Stimulated activated effector memory CD8-positive, alpha-beta T cell treated with anti-CD3 and anti-CD28 coated beads, Interleukin-12 subunit alpha, Interleukin-12 subunit beta, amount 100 ng/mL, for 72 hours (primary cell): ENCODE data around the gene SUSD5.
"Not testable (repeated sequence)": the region's sequence is repeated elsewhere in the genome, so short reads cannot be mapped to it uniquely, and the experiment has no call there.

Experiments
- ATAC-seq: fragments of 150-1000 bp; cut with Tn5 transposase; 2 replicates; pipeline ENCODE4 v1.10.0; 2021
- DNase-seq, 2 donors: peaks; one replicate each; pipeline ENCODE4 v3.0.0; 2021 to 2022; ENCODE audit warnings: low spot score in 2 of 2
- H3K27ac Mint-ChIP-seq: one replicate; pipeline ENCODE4 v1.8.0; 2022; ENCODE audit warnings: mild to moderate bottlenecking, mixed read lengths
- H3K36me3 Mint-ChIP-seq: one replicate; pipeline ENCODE4 v1.8.0; 2022; ENCODE audit warnings: mild to moderate bottlenecking, mixed read lengths
- H3K4me1 Mint-ChIP-seq: one replicate; pipeline ENCODE4 v1.8.0; 2022; ENCODE audit warnings: mixed read lengths
- H3K4me3 Mint-ChIP-seq: one replicate; pipeline ENCODE4 v1.8.0; 2022; ENCODE audit warnings: mild to moderate bottlenecking, mixed read lengths
- H3K9me3 Mint-ChIP-seq: one replicate; pipeline ENCODE4 v1.8.0; 2022; ENCODE audit warnings: mixed read lengths

SUSD5 gene

DNA sequence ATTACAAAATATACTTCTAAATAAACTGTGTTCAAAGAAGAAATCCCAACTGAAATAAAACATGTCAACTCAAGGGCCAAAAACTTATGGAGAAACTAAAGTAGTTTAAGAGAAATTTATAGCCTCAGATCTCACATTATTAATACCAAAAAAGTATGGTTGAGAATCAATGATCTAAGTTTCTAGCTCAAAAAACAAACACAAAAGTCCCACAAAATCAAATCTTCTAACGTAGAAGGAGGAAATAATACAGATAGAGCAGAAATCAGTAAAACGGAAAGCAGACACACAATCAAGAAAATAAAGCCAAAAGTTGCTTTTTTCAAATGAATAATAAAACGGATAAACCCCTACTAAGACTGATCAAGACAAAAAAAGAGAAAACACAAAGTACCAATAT, 2.9 kb downstream of the SUSD5 start:
- Mint-ChIP-seq H3K36me3 (no peaks in the 10 kb centered on the region), H3K4me1 (peaks cover 6% of the 10 kb centered on the region), H3K27ac (no peak overlapping the region), H3K9me3 (no peaks in the 10 kb centered on the region), H3K4me3 (no peak overlapping the region)
- ATAC-seq (no peak), DNase-seq (no peak)

- ATAC-seq (no peak), DNase-seq (no peak)
- Mint-ChIP-seq H3K27ac (no peak overlapping the region), H3K4me1 (no peaks in the 10 kb centered on the region), H3K4me3 (no peak overlapping the region), H3K36me3 (no peaks in the 10 kb centered on the region), H3K9me3 (peaks cover 12% of the 10 kb centered on the region)
These were observed 6.2 kb downstream of the SUSD5 start for GRCh38 chr3:33212406-33212805.

- Mint-ChIP-seq H3K9me3 (peaks cover 12% of the 10 kb centered on the region), H3K36me3 (no peaks in the 10 kb centered on the region), H3K27ac (no peak overlapping the region), H3K4me1 (no peaks in the 10 kb centered on the region), H3K4me3 (no peak overlapping the region)
- ATAC-seq, result no peak
- DNase-seq, result no peak
These were observed 7.2 kb downstream of the SUSD5 start for GRCh38 chr3:33211444-33211843.

DNA sequence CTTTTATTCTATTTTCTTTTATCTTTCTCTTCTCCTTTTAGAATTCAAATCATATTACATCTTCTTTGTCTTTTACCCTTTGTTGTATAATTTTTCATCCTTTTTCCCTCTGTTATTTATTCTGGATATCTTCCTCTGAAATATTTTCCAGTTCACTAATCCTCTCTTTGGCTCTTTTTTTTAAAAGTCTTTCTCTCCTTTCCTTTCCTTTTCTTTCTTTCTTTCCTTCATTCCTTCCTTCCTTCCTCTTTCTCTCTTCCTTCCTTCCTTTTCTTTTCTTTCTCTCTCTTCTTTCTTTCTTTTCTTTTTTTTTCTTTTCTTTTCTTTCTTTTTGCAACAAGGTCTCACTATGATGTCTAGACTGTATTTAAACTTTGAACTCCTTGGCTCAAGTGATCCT, 9.3 kb downstream of the SUSD5 start:
- Mint-ChIP-seq H3K9me3 (peaks cover 12% of the 10 kb centered on the region), H3K36me3 (no peaks in the 10 kb centered on the region), H3K4me1 (no peaks in the 10 kb centered on the region), H3K27ac (no peak overlapping the region), H3K4me3 (no peak overlapping the region)
- ATAC-seq (no peak), DNase-seq (no peak)

DNA sequence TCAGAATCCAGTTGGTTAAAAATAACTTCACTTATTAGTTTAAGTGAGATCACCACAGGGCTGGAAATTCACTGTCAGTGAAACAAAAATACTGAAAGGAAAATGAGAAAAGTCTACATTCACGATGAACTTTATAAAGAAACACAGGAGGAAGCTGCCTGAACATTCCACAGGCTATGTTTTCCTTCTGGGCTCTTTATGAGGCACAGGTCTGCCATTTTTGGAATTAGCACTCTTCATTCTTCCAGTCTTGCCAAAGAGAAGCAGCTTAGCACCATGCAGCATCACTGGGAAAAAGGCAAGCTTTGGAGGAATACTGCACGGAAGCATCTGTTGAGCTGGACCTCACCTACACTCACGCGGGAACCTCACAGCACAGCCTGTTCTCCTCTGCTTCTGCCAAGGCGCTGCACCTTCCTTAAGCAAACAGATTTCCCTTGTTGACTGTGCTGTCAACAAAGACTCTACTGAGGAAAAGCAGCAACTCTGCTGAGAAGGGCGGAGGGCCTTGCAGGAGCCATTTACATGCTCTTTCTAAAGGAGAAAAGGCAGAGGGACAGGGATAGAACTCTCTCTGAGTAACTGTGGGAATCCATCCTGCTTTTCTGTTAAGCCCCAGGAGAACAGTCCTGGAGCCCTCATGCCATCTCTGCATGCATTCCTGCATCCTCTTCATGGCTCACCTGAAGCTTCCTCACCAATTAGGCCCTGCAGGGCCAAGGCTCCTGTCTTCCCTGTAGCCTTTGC, 15.7 kb downstream of the SUSD5 start:
- H3K27ac Mint-ChIP-seq, result no peak overlapping the region
- no peaks in the 10 kb centered on the region for H3K9me3 Mint-ChIP-seq
- no peaks in the 10 kb centered on the region for H3K36me3 Mint-ChIP-seq
- ATAC-seq, result peak; percentile 46
- DNase-seq, result no peak
- H3K4me1 Mint-ChIP-seq, result no peaks in the 10 kb centered on the region
- no peak overlapping the region for H3K4me3 Mint-ChIP-seq

GRCh38 chr3:33201195-33201594, 17.4 kb downstream of the SUSD5 start:
- Mint-ChIP-seq H3K4me1 (no peaks in the 10 kb centered on the region), H3K4me3 (no peak overlapping the region), H3K27ac (no peak overlapping the region), H3K36me3 (no peaks in the 10 kb centered on the region), H3K9me3 (no peaks in the 10 kb centered on the region)
- ATAC-seq, result no peak
- DNase-seq, result no peak

GRCh38 chr3:33196538-33196937, 22.1 kb downstream of the SUSD5 start:
- Mint-ChIP-seq H3K27ac (no peak overlapping the region), H3K4me1 (no peaks in the 10 kb centered on the region), H3K4me3 (no peak overlapping the region), H3K36me3 (no peaks in the 10 kb centered on the region), H3K9me3 (no peaks in the 10 kb centered on the region)
- no peak for DNase-seq
- no peak for ATAC-seq

GRCh38 chr3:33194303-33194702, 24.3 kb downstream of the SUSD5 start:
- no peaks in the 10 kb centered on the region for H3K9me3 Mint-ChIP-seq
- H3K36me3 Mint-ChIP-seq, result no peaks in the 10 kb centered on the region
- no peak for DNase-seq
- no peak for ATAC-seq
- no peak overlapping the region for H3K4me3 Mint-ChIP-seq
- no peaks in the 10 kb centered on the region for H3K4me1 Mint-ChIP-seq
- no peak overlapping the region for H3K27ac Mint-ChIP-seq

GRCh38 chr3:33187368-33187634, 31.3 kb downstream of the SUSD5 start:
- DNase-seq (no peak), ATAC-seq (no peak)
- no peak overlapping the region for H3K4me3 Mint-ChIP-seq
- H3K4me1 Mint-ChIP-seq, result no peaks in the 10 kb centered on the region
- no peaks in the 10 kb centered on the region for H3K36me3 Mint-ChIP-seq
- H3K9me3 Mint-ChIP-seq, result peaks cover 4% of the 10 kb centered on the region
- H3K27ac Mint-ChIP-seq, result no peak overlapping the region

DNA sequence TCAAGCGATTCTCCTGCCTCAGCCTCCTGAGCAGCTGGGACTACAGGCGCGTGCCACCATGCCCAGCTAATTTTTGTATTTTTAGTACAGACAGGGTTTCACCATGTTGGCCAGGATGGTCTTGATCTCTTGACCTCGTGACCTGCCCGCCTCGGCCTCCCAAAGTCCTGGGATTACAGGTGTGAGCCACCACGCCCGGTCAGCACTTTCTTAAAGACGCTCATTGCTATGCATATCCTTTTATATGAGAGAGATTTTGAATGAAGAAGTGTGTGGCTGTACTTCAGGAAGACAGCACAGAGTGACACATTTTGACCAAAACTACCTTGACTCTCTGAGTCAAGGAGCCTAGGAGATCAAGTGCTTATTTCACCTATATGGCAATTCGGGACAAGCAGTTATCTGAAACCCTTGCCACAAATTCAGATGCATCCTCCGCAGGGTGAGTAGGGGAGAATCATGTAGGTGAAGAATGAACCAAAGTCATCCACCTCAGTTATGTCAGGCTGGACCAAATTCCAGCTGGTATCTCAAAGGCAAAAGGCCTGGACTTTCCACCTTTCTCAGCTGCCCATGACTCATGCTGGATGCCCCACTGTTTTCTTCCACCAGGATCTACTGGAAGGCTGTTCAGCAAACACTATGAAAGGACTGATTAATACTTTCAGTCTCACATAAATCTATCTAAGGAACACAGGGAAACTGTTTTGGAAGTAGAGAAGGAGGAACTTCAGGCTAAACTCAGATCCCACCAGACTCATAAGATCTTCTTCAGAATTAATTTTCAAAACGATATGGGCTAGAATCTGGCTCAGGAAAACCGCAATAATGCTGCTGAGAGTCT, 31.9 kb downstream of the SUSD5 start:
- Mint-ChIP-seq H3K4me3 (no peak overlapping the region), H3K36me3 (no peaks in the 10 kb centered on the region), H3K9me3 (peaks cover 4% of the 10 kb centered on the region), H3K4me1 (no peaks in the 10 kb centered on the region), H3K27ac (no peak overlapping the region)
- no peak for DNase-seq
- no peak for ATAC-seq

- H3K9me3 Mint-ChIP-seq, result peaks cover 4% of the 10 kb centered on the region
- no peak overlapping the region for H3K27ac Mint-ChIP-seq
- no peaks in the 10 kb centered on the region for H3K36me3 Mint-ChIP-seq
- ATAC-seq (no peak), DNase-seq (no peak)
- no peak overlapping the region for H3K4me3 Mint-ChIP-seq
- no peaks in the 10 kb centered on the region for H3K4me1 Mint-ChIP-seq
These were observed 33.7 kb downstream of the SUSD5 start for GRCh38 chr3:33184863-33185262.

DNA sequence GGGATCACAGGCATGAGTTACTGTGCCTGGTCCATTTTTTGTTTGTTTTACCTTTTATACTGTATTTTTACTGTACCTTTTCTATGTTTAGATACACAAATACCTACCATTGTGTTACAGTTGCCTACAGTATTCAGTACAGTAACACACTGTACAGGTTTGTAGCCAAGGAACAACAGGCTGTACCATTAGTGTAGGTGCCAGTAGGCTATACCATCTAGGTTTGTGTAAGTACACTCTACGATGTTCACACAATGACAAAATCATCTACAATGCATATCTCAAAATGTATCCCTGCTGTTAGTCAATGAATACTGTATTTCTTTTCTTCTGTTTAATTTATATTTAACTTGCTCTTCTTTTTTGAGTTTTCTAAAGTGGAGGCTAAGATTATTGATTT, 37.0 kb downstream of the SUSD5 start:
- not testable (repeated sequence) for H3K4me1 Mint-ChIP-seq, DNase-seq, H3K9me3 Mint-ChIP-seq

DNA sequence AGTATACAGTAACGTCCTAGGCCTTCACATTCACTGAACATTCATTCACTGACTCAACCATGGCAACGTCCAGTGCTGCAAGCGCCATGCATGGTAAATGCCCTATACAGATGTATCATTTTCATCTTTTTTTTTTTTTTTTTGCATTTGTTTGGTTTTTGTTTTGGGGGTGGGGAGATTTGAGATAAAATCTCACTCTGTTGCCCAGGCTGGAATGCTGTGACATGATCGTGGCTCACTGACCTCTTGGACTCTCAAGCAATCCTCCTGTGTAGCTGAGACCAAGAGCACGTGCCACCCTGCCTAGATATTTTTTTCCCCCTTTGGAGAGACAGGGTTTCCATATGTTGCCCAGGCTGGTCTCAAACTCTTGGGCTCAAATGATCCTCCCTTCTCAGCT, 37.4 kb downstream of the SUSD5 start:
- Mint-ChIP-seq H3K9me3 (peaks cover 4% of the 10 kb centered on the region), H3K4me3 (no peak overlapping the region)

More for the DNA sequence above, 37.0 kb downstream of the SUSD5 start:
- not testable (repeated sequence) for H3K27ac Mint-ChIP-seq, H3K4me3 Mint-ChIP-seq, H3K36me3 Mint-ChIP-seq, ATAC-seq

DNA sequence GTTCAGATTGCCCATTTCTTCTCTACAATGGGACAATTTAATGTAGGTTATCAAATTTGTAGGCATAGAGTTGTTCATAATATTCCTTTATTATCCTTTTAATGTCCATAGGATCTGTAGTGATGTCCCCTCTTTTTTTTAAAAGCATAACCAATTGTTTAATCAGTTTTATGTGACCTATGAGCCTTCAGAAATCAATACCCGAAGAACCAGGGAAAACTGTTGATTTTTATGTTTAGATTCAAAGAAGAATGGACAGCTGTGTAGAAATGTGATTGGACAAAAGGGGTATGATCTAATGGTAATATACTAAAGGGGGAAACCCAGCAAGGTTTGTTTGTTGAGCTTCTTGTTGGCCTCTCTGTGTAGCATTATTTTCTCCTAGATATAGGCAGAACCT, 39.5 kb downstream of the SUSD5 start:
- DNase-seq (no peak), ATAC-seq (no peak)
- Mint-ChIP-seq H3K4me3 (no peak overlapping the region), H3K4me1 (no peaks in the 10 kb centered on the region), H3K36me3 (no peaks in the 10 kb centered on the region), H3K9me3 (peaks cover 4% of the 10 kb centered on the region), H3K27ac (no peak overlapping the region)

More for the DNA sequence above, 37.4 kb downstream of the SUSD5 start:
- DNase-seq (peak in 1 of 2 donors; percentile 13), ATAC-seq (no peak)
- H3K36me3 Mint-ChIP-seq, result no peaks in the 10 kb centered on the region
- no peak overlapping the region for H3K27ac Mint-ChIP-seq
- H3K4me1 Mint-ChIP-seq, result no peaks in the 10 kb centered on the region

DNA sequence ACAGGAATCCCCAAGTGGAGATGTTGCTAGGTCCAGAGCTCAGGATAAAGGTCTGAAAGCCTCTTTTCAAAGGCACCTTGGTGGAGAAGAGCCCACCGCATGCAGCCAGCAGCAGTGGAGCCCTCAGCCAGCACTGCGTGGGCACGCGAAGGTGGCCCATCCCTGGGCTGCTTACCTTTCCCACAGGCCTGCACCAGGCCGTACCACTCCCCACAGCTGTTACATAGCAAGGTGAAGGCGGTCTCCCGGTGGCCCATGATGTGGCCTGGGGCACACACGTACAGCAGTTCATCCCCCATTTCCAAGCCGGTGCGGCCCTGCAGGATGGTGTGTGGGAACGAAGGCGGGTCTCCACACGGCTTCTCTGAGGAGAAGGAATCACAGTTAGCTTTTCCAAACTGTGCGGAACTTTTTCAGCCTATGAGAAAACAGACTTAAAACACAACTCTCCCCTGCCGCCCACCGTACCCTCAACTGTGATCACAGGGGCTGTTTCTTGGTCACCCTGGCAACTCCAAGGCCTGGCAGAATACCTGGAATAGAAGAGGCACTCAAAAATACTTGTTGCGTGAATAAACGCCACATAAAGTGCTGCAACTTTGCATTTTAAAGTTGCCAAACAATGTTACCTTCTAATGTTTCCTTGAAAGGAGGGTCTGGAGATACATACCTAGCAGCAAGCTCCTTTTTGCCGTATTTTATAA, 43.7 kb downstream of the SUSD5 start:
- H3K36me3 Mint-ChIP-seq, result no peaks in the 10 kb centered on the region
- ATAC-seq (peak; percentile 36), DNase-seq (no peak)
- no peaks in the 10 kb centered on the region for H3K9me3 Mint-ChIP-seq
- no peak overlapping the region for H3K4me3 Mint-ChIP-seq
- H3K27ac Mint-ChIP-seq, result no peak overlapping the region
- peaks cover 12% of the 10 kb centered on the region for H3K4me1 Mint-ChIP-seq

DNA sequence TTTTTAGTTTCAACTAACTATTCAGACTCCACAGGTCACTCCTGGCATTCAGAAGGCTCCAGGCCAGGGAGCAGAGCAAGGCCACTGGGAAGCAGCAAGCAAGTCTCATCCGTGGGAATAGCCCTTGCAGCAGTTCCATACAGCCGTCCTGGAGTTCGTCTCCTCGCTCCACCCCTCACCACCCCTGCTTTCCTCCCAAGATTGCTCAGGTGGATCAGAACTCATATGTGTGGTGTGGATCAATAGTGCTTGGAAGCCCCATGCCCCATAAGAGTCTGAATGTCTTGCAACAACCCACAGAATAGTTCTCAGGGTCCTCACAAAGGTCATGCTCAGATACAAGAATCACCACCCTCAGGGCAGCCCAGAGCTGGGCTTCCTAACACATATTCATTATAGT, 44.5 kb downstream of the SUSD5 start:
- Mint-ChIP-seq H3K27ac (no peak overlapping the region), H3K4me3 (no peak overlapping the region), H3K36me3 (no peaks in the 10 kb centered on the region), H3K4me1 (peaks cover 12% of the 10 kb centered on the region), H3K9me3 (no peaks in the 10 kb centered on the region)
- DNase-seq (no peak), ATAC-seq (peak; percentile 35)
